Fibroblast of upper back skin (primary cell): ENCODE results near the gene SMARCE1.
"Not testable (repeated sequence)": the region's sequence is repeated elsewhere in the genome, so short reads cannot be mapped to it uniquely, and the experiment has no call there.

Source experiments
- DNase-seq: peaks from one replicate; pipeline ENCODE4 v3.0.0-alpha.2; 2013

The SMARCE1 gene

GRCh38 chr17:40608061-40608581 lies 39.5 kb downstream of the SMARCE1 start:
- DNase-seq = no peak

- DNase-seq = no peak
Observed at GRCh38 chr17:40607641-40608040, 40.0 kb downstream of the SMARCE1 start.

- no peak for DNase-seq
Observed at GRCh38 chr17:40606548-40607353, 40.9 kb downstream of the SMARCE1 start.

- DNase-seq = no peak
Observed at GRCh38 chr17:40605306-40605705, 42.3 kb downstream of the SMARCE1 start.

GRCh38 chr17:40604327-40605080 lies 43.1 kb downstream of the SMARCE1 start:
- no peak for DNase-seq

GRCh38 chr17:40602445-40603443 lies 44.9 kb downstream of the SMARCE1 start:
- DNase-seq = no peak

GRCh38 chr17:40600486-40601046 lies 47.1 kb downstream of the SMARCE1 start:
- no peak for DNase-seq

- DNase-seq = no peak
Observed at GRCh38 chr17:40599468-40599763, 48.2 kb downstream of the SMARCE1 start.

GRCh38 chr17:40598619-40599467 lies 48.8 kb downstream of the SMARCE1 start:
- DNase-seq = peak; percentile 23

- no peak for DNase-seq
Observed at GRCh38 chr17:40598301-40598618, 49.4 kb downstream of the SMARCE1 start.

GRCh38 chr17:40597556-40598300 lies 49.9 kb downstream of the SMARCE1 start:
- DNase-seq = no peak

- no peak for DNase-seq
Observed at GRCh38 chr17:40597156-40597555, 50.5 kb downstream of the SMARCE1 start.

GRCh38 chr17:40596261-40596919 lies 51.2 kb downstream of the SMARCE1 start:
- DNase-seq = no peak

- DNase-seq = no peak
Observed at GRCh38 chr17:40590742-40591141, 56.9 kb downstream of the SMARCE1 start.

GRCh38 chr17:40588552-40588951 lies 59.1 kb downstream of the SMARCE1 start:
- no peak for DNase-seq

- not testable (repeated sequence) for DNase-seq
Observed at GRCh38 chr17:40586264-40586663, 61.4 kb downstream of the SMARCE1 start.

- DNase-seq = not testable (repeated sequence)
Observed at GRCh38 chr17:40584950-40585349, 62.7 kb downstream of the SMARCE1 start.

GRCh38 chr17:40582328-40582901 lies 65.2 kb downstream of the SMARCE1 start:
- DNase-seq = no peak

- DNase-seq = no peak
Observed at GRCh38 chr17:40580140-40580539, 67.5 kb downstream of the SMARCE1 start.

GRCh38 chr17:40579471-40579870 lies 68.1 kb downstream of the SMARCE1 start:
- no peak for DNase-seq
